ENCODE results near the gene CINP. TPM values are rescaled to one million over a fixed set of nuclear protein-coding genes. Genes with fewer than 3 reads are reported as not detected.

The CINP gene
- 10 to 100 TPM; 25.9 to 30.8 TPM for total RNA-seq
- polyA plus RNA-seq = 10 to 100 TPM; 21.2 to 25.9 TPM
- long read RNA-seq, donor 1, full-length matches to known transcripts = 28 of 38 reads
- long read RNA-seq, donor 1, partial matches to known transcripts = 5 of 38 reads
- long read RNA-seq, donor 1, other reads (novel, unspliced or antisense) = 5 of 38 reads
- long read RNA-seq, donor 2, full-length matches to known transcripts = 12 of 22 reads
- long read RNA-seq, donor 2, partial matches to known transcripts = 2 of 22 reads
- long read RNA-seq, donor 2, other reads (novel, unspliced or antisense) = 8 of 22 reads

DNA sequence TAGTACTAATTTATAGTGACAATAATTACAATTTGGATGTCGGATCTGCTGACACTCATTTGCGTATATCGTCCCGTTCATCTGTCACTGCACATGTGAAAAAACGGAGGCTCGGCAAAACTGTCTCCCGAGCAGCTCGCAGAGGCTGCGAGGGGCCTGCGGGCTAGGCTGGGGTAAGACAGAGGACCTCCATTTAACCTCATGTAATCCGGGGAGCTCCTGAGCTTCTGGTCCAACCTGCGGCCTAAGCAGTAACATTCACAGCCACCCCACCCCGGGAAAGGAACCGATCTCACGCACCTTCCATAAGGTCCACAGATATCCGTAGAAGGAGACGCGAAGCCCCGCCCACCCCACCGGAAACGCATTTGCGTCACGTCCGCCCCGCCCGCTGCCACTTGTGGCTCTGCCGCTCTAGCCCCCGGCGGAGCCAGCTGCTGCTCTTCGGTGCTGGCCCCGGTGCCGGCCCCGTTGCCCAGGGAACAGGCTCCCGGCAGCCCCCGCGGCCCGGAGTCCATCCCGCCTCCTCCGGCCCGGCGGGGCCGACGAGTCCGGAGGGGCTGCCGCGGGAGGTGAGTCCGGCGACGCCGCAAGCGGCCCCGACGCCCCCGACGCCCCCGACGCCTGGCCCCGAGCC, at the start of gene CINP, which contains the start of gene TECPR2:
Gene CINP, minus strand, starts transcription at position 346 of the 637 bp plus-strand sequence. Its CDS starts 39 bp downstream, at position 307.
Gene TECPR2, plus strand, starts transcription at position 397 of the 637 bp plus-strand sequence. CDS start 13,781 bp downstream, outside the sequence.
- H3K27me3 ChIP-seq (ENCODE audit: control insufficient read depth in 1 of 2, insufficient read depth in 2 of 2, low read length in 1 of 2) = no peaks in the 10 kb centered on the region
- ATAC-seq (ENCODE audit: low FRiP score) = peak; percentile 100
- peaks cover 0 to 3% of the 10 kb centered on the region in 2 donors for H3K36me3 ChIP-seq (ENCODE audit: control insufficient read depth in 1 of 2, insufficient read depth in 2 of 2, low read length in 1 of 2)
- H3K4me3 ChIP-seq (ENCODE audit: low read length in 2 of 2) = peak within 1 kb of the TSS; percentile 82 to 90
- peaks cover 0 to 6% of the 10 kb centered on the region in 2 donors for H3K4me1 ChIP-seq (ENCODE audit: control insufficient read depth in 1 of 2, insufficient read depth in 2 of 2, low read length in 2 of 2)
- H3K27ac ChIP-seq (ENCODE audit: low read depth in 1 of 2, low read length in 2 of 2) = peak within 1 kb of the TSS; percentile 61 to 72
- no peaks in the 10 kb centered on the region for H3K9me3 ChIP-seq (ENCODE audit: control insufficient read depth, low read length)
- peak; percentile 98 to 100 for DNase-seq
- 1% methylated on average over 51 to 58 of the region's 58 CpGs for WGBS, 2 donors
- intact Hi-C loops (cut with DNase I) = loop anchor here (1.0 to 5.0 kb wide), 4 partner anchors 10 to 154 kb away; partner anchors contain the start of gene ZNF839 (in 1 of the 2)

DNA sequence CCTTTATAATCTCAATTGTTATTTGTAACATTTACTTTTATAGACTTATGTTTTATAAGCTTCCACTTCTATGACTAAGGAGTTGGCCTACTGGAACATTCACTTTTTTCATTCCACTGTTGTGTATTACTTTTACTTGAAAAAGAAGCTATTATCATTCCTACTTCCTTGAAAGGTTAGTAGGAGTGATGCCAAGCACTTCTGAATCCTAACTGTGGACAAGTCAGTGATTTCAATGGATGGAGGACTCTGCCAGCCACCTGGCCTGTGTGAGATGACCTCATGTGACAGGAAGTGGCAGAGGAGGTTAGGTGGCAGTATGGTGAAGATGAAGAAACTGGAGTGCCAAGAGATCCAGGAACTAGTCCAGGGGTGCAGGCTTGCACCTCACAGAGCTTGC, 46.0 kb upstream of the CINP start:
- DNase-seq (no peak), ATAC-seq (ENCODE audit: low FRiP score) (no peak)
- H3K9me3 ChIP-seq (ENCODE audit: control insufficient read depth, low read length) = no peaks in the 10 kb centered on the region
- no peaks in the 10 kb centered on the region for H3K4me1 ChIP-seq (ENCODE audit: control insufficient read depth in 1 of 2, insufficient read depth in 2 of 2, low read length in 2 of 2)
- H3K4me3 ChIP-seq (ENCODE audit: low read length in 2 of 2) = no peak overlapping the region
- H3K36me3 ChIP-seq (ENCODE audit: control insufficient read depth in 1 of 2, insufficient read depth in 2 of 2, low read length in 1 of 2) = no peaks in the 10 kb centered on the region
- H3K27ac ChIP-seq (ENCODE audit: low read depth in 1 of 2, low read length in 2 of 2) = peak overlapping the region; percentile 0 to 67
- intact Hi-C loops (cut with DNase I) = no loop called here
- no peaks in the 10 kb centered on the region for H3K27me3 ChIP-seq (ENCODE audit: control insufficient read depth in 1 of 2, insufficient read depth in 2 of 2, low read length in 1 of 2)

DNA sequence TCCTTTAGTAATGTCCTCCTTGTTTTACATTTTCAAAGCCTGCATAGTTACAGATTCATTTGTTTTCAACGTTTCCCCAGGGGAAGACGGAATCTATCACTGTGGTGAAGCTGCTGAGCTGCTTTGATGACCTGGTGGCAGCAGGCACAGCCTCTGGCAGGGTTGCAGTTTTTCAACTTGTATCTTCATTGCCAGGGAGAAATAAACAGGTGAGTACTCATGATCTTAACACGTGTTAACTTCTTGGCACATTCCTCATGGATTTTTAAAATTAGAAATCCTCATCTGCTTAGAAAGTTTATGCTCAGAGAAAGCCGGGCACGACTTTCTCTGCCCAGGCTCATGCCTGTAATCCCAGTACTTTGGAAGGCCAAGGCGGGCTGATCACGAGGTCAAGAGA, 44.6 kb upstream of the CINP start:
- intact Hi-C loops (cut with DNase I) = no loop called here
- DNase-seq = no peak
- WGBS, 2 donors = 63 to 65% methylated on average over 7 of the region's 7 CpGs
- Histone ChIP-seq H3K9me3 (ENCODE audit: control insufficient read depth, low read length) (no peaks in the 10 kb centered on the region), H3K36me3 (ENCODE audit: control insufficient read depth in 1 of 2, insufficient read depth in 2 of 2, low read length in 1 of 2) (no peaks in the 10 kb centered on the region), H3K4me1 (ENCODE audit: control insufficient read depth in 1 of 2, insufficient read depth in 2 of 2, low read length in 2 of 2) (no peaks in the 10 kb centered on the region), H3K4me3 (ENCODE audit: low read length in 2 of 2) (no peak overlapping the region), H3K27ac (ENCODE audit: low read depth in 1 of 2, low read length in 2 of 2) (peak overlapping the region in 1 of 2 donors; percentile 17), H3K27me3 (ENCODE audit: control insufficient read depth in 1 of 2, insufficient read depth in 2 of 2, low read length in 1 of 2) (no peaks in the 10 kb centered on the region)
- no peak for ATAC-seq (ENCODE audit: low FRiP score)

DNA sequence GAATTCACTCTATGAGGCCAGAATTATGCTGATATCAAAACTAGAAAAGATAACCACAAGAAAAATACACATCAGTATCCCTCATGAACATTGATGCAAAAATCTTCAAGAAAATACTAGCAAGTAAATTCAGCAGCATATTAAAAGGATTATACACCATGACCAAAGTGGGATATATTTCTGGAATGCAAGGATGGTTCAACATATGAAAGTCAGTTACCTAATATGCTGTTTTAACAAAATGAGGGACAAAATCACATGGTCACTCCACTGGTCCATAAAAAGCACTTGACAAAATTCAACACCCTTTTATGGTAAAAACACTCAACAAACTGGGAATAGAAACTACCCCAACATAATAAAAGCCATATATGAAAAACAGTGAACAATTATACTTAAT, 40.3 kb upstream of the CINP start:
- Histone ChIP-seq H3K27me3 (ENCODE audit: control insufficient read depth in 1 of 2, insufficient read depth in 2 of 2, low read length in 1 of 2) (no peaks in the 10 kb centered on the region), H3K9me3 (ENCODE audit: control insufficient read depth, low read length) (no peaks in the 10 kb centered on the region), H3K4me1 (ENCODE audit: control insufficient read depth in 1 of 2, insufficient read depth in 2 of 2, low read length in 2 of 2) (no peaks in the 10 kb centered on the region), H3K4me3 (ENCODE audit: low read length in 2 of 2) (no peak overlapping the region), H3K36me3 (ENCODE audit: control insufficient read depth in 1 of 2, insufficient read depth in 2 of 2, low read length in 1 of 2) (no peaks in the 10 kb centered on the region), H3K27ac (ENCODE audit: low read depth in 1 of 2, low read length in 2 of 2) (no peak overlapping the region)
- ATAC-seq (ENCODE audit: low FRiP score) (no peak), DNase-seq (no peak)
- intact Hi-C loops (cut with DNase I) = no loop called here

DNA sequence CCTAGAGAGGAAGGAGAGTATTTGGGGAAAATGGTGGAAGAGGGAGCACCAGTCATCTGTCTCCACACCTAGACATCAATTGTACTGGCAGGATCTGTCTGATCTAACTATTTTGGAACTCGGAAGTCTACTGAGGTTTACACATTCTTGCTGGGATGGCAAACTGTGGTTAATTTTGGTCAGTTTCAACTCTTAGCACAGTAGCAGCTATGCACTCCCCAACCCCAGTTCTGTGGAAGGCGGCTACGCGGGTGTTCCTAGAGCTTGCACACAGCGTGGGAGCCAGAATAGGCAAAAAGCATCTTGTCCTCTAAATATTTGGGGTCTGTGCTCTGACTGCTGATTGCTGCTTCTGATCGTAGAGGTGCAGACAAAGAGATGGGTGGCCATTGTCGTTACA, 33.8 kb upstream of the CINP start:
- Histone ChIP-seq H3K4me1 (ENCODE audit: control insufficient read depth in 1 of 2, insufficient read depth in 2 of 2, low read length in 2 of 2) (no peaks in the 10 kb centered on the region), H3K27me3 (ENCODE audit: control insufficient read depth in 1 of 2, insufficient read depth in 2 of 2, low read length in 1 of 2) (no peaks in the 10 kb centered on the region), H3K9me3 (ENCODE audit: control insufficient read depth, low read length) (no peaks in the 10 kb centered on the region), H3K27ac (ENCODE audit: low read depth in 1 of 2, low read length in 2 of 2) (no peak overlapping the region), H3K36me3 (ENCODE audit: control insufficient read depth in 1 of 2, insufficient read depth in 2 of 2, low read length in 1 of 2) (no peaks in the 10 kb centered on the region), H3K4me3 (ENCODE audit: low read length in 2 of 2) (no peak overlapping the region)
- intact Hi-C loops (cut with DNase I) = no loop called here
- WGBS, 2 donors = 91 to 95% methylated on average over 7 of the region's 7 CpGs
- DNase-seq = no peak
- no peak for ATAC-seq (ENCODE audit: low FRiP score)

DNA sequence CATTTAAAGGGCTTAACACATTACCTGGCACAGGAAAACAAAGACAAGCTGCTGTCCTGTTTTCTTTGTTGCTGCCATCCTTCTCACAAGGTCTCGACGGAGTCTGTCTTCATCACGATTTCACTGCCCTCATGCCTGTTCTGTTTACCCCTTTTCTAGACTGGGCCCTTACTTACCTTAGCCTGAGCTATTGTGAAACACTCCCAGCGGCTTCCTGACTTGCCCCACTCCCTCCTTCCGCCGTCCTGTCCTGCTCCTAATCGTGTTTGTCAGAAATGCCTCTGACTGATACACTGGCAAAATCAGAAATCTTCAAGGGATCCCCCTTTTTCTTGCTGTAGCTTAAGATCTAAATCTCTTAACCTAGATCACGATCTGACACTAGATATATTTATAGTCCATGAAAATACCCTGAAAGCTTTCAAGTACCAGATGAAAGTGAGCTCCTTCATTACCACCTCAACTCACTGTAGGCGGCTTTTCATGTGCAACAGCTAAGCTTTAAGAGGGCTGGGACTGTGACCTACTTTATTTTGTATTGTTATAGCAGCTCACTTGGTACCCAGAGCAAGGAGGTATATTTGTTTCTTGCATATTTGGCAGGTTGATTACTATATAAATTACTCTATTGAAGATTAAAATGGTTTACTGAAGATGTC, 32.2 kb upstream of the CINP start:
- no peak for DNase-seq
- WGBS, 2 donors = 72 to 76% methylated on average over 9 of the region's 9 CpGs
- Histone ChIP-seq H3K27ac (ENCODE audit: low read depth in 1 of 2, low read length in 2 of 2) (no peak overlapping the region), H3K36me3 (ENCODE audit: control insufficient read depth in 1 of 2, insufficient read depth in 2 of 2, low read length in 1 of 2) (no peaks in the 10 kb centered on the region), H3K4me1 (ENCODE audit: control insufficient read depth in 1 of 2, insufficient read depth in 2 of 2, low read length in 2 of 2) (no peaks in the 10 kb centered on the region), H3K4me3 (ENCODE audit: low read length in 2 of 2) (no peak overlapping the region), H3K9me3 (ENCODE audit: control insufficient read depth, low read length) (no peaks in the 10 kb centered on the region), H3K27me3 (ENCODE audit: control insufficient read depth in 1 of 2, insufficient read depth in 2 of 2, low read length in 1 of 2) (no peaks in the 10 kb centered on the region)
- ATAC-seq (ENCODE audit: low FRiP score) = no peak
- intact Hi-C loops (cut with DNase I) = no loop called here

DNA sequence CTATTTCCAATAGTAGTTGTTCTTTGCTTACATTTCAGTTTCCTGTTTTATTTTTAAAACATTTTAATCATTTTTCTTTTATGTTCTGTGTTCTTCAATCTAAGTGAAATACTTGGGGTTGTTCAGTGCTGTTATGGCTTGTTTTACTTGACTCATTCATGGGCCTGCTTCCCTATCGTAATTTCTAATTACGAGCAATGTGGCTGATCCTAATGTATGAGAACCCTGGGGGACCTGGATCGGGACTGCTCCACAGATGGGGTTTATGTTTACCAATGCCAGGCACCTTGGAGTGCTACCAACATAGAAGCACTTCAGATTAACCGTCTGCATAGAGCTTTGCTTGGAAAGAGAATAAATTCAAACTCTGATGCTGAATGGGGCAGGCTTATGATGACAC, 29.8 kb upstream of the CINP start:
- Histone ChIP-seq H3K9me3 (ENCODE audit: control insufficient read depth, low read length) (no peaks in the 10 kb centered on the region), H3K4me3 (ENCODE audit: low read length in 2 of 2) (no peak overlapping the region), H3K4me1 (ENCODE audit: control insufficient read depth in 1 of 2, insufficient read depth in 2 of 2, low read length in 2 of 2) (no peaks in the 10 kb centered on the region), H3K36me3 (ENCODE audit: control insufficient read depth in 1 of 2, insufficient read depth in 2 of 2, low read length in 1 of 2) (no peaks in the 10 kb centered on the region), H3K27me3 (ENCODE audit: control insufficient read depth in 1 of 2, insufficient read depth in 2 of 2, low read length in 1 of 2) (no peaks in the 10 kb centered on the region), H3K27ac (ENCODE audit: low read depth in 1 of 2, low read length in 2 of 2) (no peak overlapping the region)
- DNase-seq (no peak), ATAC-seq (ENCODE audit: low FRiP score) (no peak)
- WGBS, 2 donors = 59 to 60% methylated on average over 4 of the region's 4 CpGs
- intact Hi-C loops (cut with DNase I) = no loop called here

DNA sequence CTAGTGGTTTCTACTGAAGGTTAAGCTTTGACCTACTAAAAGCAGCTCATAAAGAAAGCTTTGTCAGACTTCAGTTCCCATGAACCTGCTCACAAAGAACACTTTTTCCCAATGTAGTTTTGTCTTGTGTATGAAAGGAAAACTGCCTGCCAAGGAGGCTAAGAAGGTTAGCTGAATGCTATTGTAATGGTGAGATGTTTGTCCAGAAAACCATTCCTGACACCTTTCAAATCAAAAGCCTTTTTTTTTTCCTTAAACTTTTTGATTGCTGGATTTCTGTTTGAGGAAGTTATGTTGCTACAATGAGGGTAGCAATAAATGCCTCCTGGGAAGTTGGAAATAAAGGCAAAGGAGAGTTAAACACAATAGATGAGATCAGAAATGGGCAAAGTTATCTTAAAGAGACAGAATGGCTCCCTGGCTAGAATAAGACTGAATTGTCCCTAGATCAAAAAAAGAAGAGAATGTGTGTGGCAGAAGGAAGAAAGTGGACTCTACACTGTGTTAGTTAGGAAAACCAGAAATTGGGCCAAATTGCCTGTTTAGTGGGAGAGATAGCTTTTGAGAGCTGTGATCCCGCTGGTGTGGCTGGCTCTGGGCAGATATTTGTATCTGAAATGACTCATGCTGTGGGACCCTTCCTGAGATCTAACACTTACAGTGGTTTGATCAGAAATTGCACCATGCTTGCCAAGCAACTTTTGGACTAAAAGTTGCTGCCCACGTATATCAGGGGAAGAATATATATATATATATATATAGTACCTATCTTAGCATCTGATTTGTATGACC, 27.6 kb upstream of the CINP start:
- intact Hi-C loops (cut with DNase I) = no loop called here
- no peak for DNase-seq
- Histone ChIP-seq H3K27me3 (ENCODE audit: control insufficient read depth in 1 of 2, insufficient read depth in 2 of 2, low read length in 1 of 2) (no peaks in the 10 kb centered on the region), H3K4me3 (ENCODE audit: low read length in 2 of 2) (no peak overlapping the region), H3K36me3 (ENCODE audit: control insufficient read depth in 1 of 2, insufficient read depth in 2 of 2, low read length in 1 of 2) (no peaks in the 10 kb centered on the region), H3K4me1 (ENCODE audit: control insufficient read depth in 1 of 2, insufficient read depth in 2 of 2, low read length in 2 of 2) (no peaks in the 10 kb centered on the region), H3K9me3 (ENCODE audit: control insufficient read depth, low read length) (no peaks in the 10 kb centered on the region), H3K27ac (ENCODE audit: low read depth in 1 of 2, low read length in 2 of 2) (no peak overlapping the region)
- ATAC-seq (ENCODE audit: low FRiP score) = no peak
- 27 to 32% methylated on average over 2 of the region's 2 CpGs for WGBS, 2 donors

Data from aorta (tissue), 5 donors.